G401 (cell line): ENCODE results near the gene TSC22D4. TPM values are rescaled to one million over a fixed set of nuclear protein-coding genes. Genes with fewer than 3 reads are reported as not detected.

Experiments used
- DNase-seq: peaks from one replicate; pipeline ENCODE4 v3.0.0-alpha.2; 2015; ENCODE audit warnings: low spot score
- in situ Hi-C: cut with HindIII; loops from 2 replicates; pipeline ENCODE4 v1.10.0; 2016; ENCODE audit warnings: low sequenced_read_pairs, mixed read lengths
- total RNA-seq: library from RNA; depleted of rRNA; stranded (reverse); fragments of >200 nt; shearing (Covaris generic); gene quantifications from 2 replicates; pipeline ENCODE4 v1.2.3, GENCODE V29; 2014

Gene TSC22D4
- total RNA-seq, 1 experiment from 2014 or later = 118 TPM

- no peak for DNase-seq
- in situ Hi-C loops = no loop called here
Measured at GRCh38 chr7:100496509-100496908, 17.5 kb upstream of the TSC22D4 start.

DNA sequence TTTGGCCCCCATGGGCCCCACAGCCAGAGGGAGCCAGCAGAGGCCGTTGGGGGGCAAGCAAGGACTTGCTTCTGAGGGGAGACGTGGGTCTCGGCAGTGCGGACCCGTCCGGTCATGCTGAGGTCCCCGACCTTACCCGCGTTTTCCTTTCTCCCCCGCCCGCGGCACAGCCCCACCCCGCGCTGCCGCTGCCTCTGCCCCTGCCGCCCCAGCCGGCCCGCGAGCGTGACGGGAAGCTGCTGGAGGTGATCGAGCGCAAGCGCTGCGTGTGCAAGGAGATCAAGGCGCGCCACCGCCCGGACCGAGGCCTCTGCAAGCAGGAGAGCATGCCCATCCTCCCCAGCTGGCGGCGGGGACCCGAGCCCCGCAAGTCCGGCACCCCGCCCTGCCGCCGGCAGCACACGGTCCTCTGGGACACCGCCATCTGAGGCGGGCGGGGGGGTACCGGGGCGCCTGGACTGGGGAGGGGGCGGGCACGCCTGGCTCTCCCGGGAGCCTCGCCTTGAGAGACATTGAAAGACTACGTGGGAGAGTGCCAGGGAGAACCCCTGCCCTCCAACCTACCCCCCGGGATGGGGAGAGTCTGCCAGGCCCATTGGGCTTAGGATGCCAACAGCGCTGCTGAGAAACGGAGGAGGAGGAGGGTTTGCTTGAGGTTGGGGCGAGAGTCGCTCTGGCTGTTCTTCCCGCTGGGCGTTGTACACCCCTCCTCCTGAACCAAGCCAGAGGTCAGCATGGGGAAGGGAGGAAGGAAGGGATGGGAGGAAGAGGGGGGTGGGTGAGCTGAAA lies 14.7 kb upstream of the TSC22D4 start:
- no peak for DNase-seq
- in situ Hi-C loops = no loop called here

- DNase-seq = no peak
Measured at GRCh38 chr7:100492738-100493475, 13.9 kb upstream of the TSC22D4 start.

GRCh38 chr7:100491192-100491578 lies 12.2 kb upstream of the TSC22D4 start:
- in situ Hi-C loops = no loop called here

More at GRCh38 chr7:100492738-100493475, 13.9 kb upstream of the TSC22D4 start:
- in situ Hi-C loops = no loop called here

GRCh38 chr7:100490483-100491191 lies 11.6 kb upstream of the TSC22D4 start:
- in situ Hi-C loops = no loop called here
- DNase-seq = no peak

More at GRCh38 chr7:100491192-100491578, 12.2 kb upstream of the TSC22D4 start:
- DNase-seq = no peak

DNA sequence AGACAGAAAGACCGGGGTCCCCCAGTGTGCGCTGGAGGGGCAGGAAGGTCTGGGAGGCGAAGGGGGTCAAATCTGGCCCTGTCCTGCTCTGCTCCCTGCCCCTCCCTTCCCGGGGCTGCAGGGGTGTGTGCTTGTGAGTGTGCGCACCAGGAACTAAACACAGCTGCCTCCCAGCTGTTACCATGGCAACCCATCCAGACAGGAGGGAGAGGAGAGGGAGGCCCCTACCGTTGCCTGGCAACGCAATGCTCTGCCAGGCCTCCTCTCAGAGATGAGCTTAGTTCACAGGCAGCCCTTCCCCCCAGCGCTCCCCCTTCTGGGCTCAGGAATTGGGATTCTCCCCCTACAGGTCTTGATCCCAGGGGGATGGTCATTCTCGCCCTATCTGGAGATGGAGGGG lies 10.8 kb upstream of the TSC22D4 start:
- in situ Hi-C loops = no loop called here
- peak; percentile 85 for DNase-seq

- in situ Hi-C loops = no loop called here
- DNase-seq = no peak
Measured at GRCh38 chr7:100489121-100489520, 10.1 kb upstream of the TSC22D4 start.

DNA sequence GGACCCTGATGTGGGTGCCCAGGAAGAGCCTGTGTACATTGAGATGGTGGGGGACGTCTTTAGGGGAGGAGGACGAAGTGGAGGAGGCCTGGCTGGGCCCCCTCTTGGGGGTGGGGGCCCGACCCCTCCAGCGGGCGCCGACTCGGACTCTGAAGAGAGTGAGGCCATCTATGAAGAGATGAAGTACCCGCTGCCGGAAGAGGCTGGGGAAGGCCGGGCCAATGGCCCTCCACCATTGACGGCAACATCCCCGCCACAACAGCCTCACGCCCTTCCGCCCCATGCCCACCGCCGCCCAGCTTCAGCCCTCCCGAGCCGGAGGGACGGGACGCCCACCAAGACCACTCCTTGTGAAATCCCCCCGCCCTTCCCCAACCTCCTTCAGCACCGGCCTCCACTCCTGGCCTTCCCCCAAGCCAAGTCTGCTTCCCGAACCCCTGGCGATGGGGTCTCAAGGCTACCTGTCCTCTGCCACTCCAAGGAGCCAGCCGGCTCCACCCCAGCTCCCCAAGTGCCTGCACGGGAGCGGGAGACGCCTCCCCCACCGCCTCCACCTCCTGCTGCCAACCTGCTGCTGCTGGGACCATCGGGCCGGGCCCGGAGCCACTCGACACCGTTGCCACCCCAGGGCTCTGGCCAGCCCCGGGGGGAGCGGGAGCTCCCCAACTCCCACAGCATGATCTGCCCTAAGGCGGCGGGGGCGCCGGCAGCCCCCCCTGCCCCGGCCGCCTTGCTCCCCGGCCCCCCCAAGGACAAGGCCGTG lies 9.5 kb upstream of the TSC22D4 start:
- DNase-seq = no peak
- in situ Hi-C loops = no loop called here

DNA sequence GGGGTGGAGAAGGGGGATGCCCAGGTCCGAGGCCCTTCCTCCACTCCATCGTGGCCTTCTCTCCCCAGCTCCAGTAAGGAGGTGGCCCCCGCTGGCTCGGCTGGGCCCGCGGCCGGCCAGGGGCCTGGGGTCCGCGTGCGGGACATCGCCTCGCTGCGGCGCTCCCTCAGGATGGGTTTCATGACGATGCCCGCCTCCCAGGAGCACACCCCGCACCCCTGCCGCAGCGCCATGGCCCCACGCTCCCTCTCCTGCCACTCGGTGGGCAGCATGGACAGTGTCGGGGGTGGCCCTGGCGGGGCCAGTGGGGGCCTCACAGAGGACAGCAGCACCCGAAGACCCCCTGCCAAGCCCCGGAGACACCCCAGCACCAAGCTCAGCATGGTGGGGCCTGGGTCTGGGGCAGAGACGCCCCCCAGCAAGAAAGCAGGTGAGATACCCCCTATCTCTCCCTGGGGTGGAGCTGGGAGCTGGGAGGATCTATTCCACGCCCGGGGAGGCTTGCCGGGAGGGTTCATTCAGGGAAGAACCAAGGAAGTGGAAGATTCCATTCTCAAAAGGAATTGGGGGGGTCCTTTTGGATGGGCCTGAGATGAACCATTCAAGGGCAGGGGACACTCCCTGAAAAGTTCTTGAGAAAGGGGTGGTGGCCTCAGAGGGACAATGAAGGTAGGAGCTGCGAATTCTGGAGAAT lies 7.9 kb upstream of the TSC22D4 start:
- in situ Hi-C loops = no loop called here

DNA sequence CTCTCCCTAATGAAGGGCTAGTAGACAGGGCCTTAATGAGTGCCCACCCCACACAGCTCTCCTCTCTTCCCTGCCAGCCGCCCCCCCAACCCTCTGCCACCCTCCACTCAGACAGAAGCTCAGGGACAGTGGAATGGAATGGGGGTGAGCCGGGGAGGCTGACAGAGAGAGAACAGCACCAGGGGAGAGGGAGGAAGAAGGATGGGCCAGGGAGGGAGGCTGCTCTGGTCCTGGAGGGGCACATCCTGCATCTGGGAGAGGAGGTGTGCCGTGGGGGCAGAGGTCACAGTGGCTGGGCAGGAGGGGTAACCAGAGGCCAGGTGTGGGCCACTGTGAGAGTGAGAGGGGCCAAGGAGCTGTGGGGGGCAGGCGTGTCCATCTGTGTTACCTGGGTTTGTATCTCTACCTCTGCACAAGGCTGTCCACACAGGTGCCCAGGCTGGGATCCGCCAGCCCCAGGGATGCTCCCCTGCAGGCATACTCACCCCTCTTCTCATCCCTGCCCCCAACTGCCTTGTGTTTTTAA lies 7.2 kb upstream of the TSC22D4 start:
- in situ Hi-C loops = no loop called here
- no peak for DNase-seq

More for the DNA sequence above, 7.9 kb upstream of the TSC22D4 start:
- peak; percentile 80 for DNase-seq

- no peak for DNase-seq
- in situ Hi-C loops = no loop called here
Measured at GRCh38 chr7:100485471-100485876, 6.5 kb upstream of the TSC22D4 start.

DNA sequence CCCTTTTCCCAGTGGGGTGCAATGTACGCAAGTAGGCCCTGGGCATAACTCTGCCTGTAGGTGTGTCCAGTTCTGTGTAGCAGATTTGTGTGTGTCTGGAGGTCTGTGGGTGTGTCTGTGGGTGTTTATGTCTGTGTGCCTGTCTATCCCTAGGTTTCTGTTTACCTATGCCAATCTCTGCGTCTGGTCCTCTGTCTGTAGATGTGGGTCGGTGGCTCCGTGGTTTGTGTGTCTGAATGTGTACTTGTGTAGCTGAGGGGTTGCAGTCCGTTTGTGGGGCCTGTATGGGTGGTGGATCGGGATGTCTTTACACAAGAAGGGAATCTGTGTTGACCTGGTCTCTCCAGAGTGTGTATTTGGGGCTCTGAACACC lies 5.6 kb upstream of the TSC22D4 start:
- peak; percentile 40 for DNase-seq
- in situ Hi-C loops = no loop called here

GRCh38 chr7:100483722-100484672 lies 5.0 kb upstream of the TSC22D4 start, which contains the start of gene NYAP1:
TSS of gene NYAP1 (plus strand) at chr7:100483927. CDS start at chr7:100485312, 1,385 bp downstream.
- peak; percentile 83 for DNase-seq
- in situ Hi-C loops = no loop called here

- DNase-seq = peak; percentile 44
- in situ Hi-C loops = no loop called here
Measured at GRCh38 chr7:100483090-100483721, 4.2 kb upstream of the TSC22D4 start.

- in situ Hi-C loops = no loop called here
- no peak for DNase-seq
Measured at GRCh38 chr7:100482728-100483089, 3.7 kb upstream of the TSC22D4 start.

DNA sequence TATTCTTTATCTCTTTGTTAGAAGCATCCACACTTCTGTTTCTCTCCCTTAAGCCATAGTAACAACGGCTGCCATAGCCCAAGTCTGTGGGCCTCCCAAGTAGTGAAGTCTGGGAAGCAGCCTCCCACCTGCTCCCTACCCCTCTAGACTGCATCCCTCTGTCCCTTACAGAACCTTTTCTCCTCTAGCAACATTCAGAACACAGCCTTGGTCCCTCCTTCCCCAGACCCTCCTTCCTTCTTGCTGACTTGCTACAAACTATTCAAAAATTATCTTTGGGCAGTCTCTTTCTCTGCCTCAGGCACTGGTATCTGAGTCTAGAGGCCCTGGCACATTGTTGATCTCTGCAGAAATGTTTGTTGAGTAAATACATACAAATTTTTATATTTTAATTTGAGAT lies 2.5 kb upstream of the TSC22D4 start:
- no peak for DNase-seq
- in situ Hi-C loops = no loop called here

GRCh38 chr7:100477871-100478267 lies 1.1 kb downstream of the TSC22D4 start:
- DNase-seq = no peak
- in situ Hi-C loops = no loop called here
